Cardiac fibroblast (primary cell): ENCODE results near the gene TRPM3.
A peak's percentile ranks its signal among the peaks of the same experiment; 100 is the strongest.

Source experiments
- DNase-seq, 2 donors: peaks; one replicate each; pipeline versions ENCODE4 v3.0.0 to v3.0.0-alpha.2; 2010; ENCODE audit warnings: low read depth in 2 of 2
- H3K4me3 ChIP-seq, 2 donors: replicated peaks in 1 of 2; 1 replicate in 1 of 2; 2 replicates in 1 of 2; pipeline ENCODE4 v1.5.1; 2011; ENCODE audit warnings: low read depth in 2 of 2, low read length in 2 of 2, mild to moderate bottlenecking in 2 of 2, moderate library complexity in 1 of 2
- TF ChIP-seq, protein P1 (sequence below): IDR thresholded peaks from one replicate; pipeline ENCODE4 v1.5.1; 2011; ENCODE audit warnings: low read depth, mild to moderate bottlenecking, low read length, inconsistent platforms

TRPM3 gene

DNA sequence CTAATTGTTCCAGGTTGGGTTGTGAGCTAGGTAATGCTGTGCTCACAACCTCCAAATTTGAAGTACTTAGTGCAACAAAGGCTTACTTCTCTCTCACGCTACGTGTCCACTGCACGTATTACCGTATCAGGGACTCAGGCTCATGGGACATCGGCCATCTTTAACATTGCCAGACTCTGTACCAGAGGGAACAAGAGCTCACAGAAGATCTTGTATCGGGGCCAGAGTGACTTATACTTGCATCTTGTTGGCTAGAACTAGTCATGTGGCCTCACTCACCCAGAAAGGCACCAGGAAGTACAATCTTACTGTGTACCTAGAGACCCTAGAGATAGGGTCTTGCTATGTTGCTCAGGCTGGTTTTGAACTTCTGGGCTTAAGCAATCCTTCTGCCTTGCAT, 625.9 kb downstream of the TRPM3 start:
- H3K4me3 ChIP-seq = no peak overlapping the region
- DNase-seq = no peak
- TF ChIP-seq, protein P1, sequence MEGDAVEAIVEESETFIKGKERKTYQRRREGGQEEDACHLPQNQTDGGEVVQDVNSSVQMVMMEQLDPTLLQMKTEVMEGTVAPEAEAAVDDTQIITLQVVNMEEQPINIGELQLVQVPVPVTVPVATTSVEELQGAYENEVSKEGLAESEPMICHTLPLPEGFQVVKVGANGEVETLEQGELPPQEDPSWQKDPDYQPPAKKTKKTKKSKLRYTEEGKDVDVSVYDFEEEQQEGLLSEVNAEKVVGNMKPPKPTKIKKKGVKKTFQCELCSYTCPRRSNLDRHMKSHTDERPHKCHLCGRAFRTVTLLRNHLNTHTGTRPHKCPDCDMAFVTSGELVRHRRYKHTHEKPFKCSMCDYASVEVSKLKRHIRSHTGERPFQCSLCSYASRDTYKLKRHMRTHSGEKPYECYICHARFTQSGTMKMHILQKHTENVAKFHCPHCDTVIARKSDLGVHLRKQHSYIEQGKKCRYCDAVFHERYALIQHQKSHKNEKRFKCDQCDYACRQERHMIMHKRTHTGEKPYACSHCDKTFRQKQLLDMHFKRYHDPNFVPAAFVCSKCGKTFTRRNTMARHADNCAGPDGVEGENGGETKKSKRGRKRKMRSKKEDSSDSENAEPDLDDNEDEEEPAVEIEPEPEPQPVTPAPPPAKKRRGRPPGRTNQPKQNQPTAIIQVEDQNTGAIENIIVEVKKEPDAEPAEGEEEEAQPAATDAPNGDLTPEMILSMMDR = no peak

DNA sequence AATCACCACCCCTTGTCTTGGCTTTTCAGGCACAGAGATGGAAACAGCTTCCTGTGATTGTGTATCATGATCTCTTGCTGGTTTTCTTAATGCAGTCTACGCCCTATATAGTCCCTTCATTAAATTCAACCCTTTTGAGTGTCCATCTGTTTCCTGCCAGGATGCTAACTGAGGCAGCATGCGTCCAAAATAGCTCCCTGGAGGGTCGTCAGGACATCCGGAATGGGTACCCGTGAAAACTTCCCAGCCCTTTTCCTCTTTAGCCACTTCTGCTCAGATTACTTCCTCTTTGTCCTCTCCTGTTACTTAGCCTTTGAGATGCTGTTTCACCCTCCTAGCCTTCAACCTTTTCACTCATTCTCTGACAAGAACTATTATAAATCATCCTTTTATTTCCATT, 627.2 kb downstream of the TRPM3 start:
- no peak overlapping the region for H3K4me3 ChIP-seq
- no peak for DNase-seq
- TF ChIP-seq, protein P1 = no peak

DNA sequence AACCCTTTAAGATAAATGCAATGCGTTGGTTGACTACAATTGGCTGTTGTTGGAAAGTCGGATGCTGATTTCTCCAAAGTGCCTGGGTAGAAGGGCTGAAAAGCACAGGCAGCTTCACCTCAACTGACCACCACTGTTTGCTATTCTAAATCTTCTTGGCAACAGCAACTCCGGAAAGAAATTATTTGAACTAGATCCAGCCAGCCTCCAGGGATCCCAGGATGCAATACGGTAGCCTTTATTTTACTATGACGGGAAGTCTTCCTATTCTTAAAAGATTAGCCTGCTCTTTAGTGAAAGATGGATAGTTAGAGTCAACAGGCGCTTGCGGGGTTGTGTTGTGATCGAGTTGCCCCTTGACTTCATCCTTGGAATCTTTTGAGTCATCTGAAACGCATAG, 628.4 kb downstream of the TRPM3 start:
- peak; percentile 39 to 66 for DNase-seq
- H3K4me3 ChIP-seq = no peak overlapping the region

GRCh38 chr9:70492319-70492777, 629.1 kb downstream of the TRPM3 start:
- DNase-seq = no peak
- TF ChIP-seq, protein P1 = no peak
- H3K4me3 ChIP-seq = no peak overlapping the region

More for the DNA sequence above, 628.4 kb downstream of the TRPM3 start:
- TF ChIP-seq, protein P1 = no peak

GRCh38 chr9:70491426-70492318, 629.7 kb downstream of the TRPM3 start:
- TF ChIP-seq, protein P1 = no peak
- peak in 1 of 2 donors; percentile 65 for DNase-seq
- H3K4me3 ChIP-seq = no peak overlapping the region

GRCh38 chr9:70490478-70490877, 630.9 kb downstream of the TRPM3 start:
- DNase-seq = no peak
- TF ChIP-seq, protein P1 = no peak
- H3K4me3 ChIP-seq = no peak overlapping the region
